Fibroblast of mammary gland (primary cell): Measurements from ENCODE around the gene FAM131B.

Experiments used
- DNase-seq: peaks from one replicate; pipeline ENCODE4 v3.0.0-alpha.2; 2010; ENCODE audit warnings: low read depth
- H3K4me3 ChIP-seq: 2 replicates; pipeline ENCODE4 v1.5.1; 2011; ENCODE audit warnings: low read depth, mild to moderate bottlenecking, low read length, moderate library complexity; ENCODE audit not compliant: control insufficient read depth
- TF ChIP-seq, protein P1 (sequence below): conservative IDR thresholded peaks from 2 replicates; pipeline ENCODE4 v1.5.1; 2011; ENCODE audit warnings: low read depth, low read length, inconsistent platforms; ENCODE audit not compliant: control insufficient read depth, insufficient read depth

FAM131B gene

GRCh38 chr7:143380646-143381426 lies 18.3 kb upstream of the FAM131B start, which contains the start of gene ZYX:
ZYX (plus strand) TSS chr7:143381345; CDS start chr7:143381572, 227 bp downstream.
- TF ChIP-seq, protein P1, sequence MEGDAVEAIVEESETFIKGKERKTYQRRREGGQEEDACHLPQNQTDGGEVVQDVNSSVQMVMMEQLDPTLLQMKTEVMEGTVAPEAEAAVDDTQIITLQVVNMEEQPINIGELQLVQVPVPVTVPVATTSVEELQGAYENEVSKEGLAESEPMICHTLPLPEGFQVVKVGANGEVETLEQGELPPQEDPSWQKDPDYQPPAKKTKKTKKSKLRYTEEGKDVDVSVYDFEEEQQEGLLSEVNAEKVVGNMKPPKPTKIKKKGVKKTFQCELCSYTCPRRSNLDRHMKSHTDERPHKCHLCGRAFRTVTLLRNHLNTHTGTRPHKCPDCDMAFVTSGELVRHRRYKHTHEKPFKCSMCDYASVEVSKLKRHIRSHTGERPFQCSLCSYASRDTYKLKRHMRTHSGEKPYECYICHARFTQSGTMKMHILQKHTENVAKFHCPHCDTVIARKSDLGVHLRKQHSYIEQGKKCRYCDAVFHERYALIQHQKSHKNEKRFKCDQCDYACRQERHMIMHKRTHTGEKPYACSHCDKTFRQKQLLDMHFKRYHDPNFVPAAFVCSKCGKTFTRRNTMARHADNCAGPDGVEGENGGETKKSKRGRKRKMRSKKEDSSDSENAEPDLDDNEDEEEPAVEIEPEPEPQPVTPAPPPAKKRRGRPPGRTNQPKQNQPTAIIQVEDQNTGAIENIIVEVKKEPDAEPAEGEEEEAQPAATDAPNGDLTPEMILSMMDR = no peak
- DNase-seq = peak; percentile 92

DNA sequence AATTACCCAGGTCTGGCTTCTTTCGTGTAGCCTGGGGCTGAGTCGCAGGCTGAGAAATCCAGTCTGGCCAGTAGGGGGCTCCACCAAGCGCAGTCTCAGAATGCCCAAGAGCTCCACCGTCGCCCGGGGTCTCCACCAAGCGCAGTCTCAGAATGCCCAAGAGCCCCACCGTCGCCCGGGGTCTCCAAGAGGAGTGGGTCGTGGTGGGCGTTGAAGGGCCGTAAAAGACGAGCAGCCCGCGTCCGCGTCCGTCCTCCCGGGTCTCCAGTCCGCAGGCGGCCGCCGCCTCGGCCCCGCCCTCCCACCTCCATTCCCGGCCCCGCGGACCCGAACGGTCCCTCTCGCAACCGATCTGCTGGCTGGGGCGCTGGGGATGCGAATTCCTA lies 17.7 kb upstream of the FAM131B start:
- peak; percentile 81 for DNase-seq
- peak overlapping the region; percentile 93 for H3K4me3 ChIP-seq

More at GRCh38 chr7:143380646-143381426, 18.3 kb upstream of the FAM131B start, which contains the start of gene ZYX:
- peak within 1 kb of the TSS; percentile 93 for H3K4me3 ChIP-seq

DNA sequence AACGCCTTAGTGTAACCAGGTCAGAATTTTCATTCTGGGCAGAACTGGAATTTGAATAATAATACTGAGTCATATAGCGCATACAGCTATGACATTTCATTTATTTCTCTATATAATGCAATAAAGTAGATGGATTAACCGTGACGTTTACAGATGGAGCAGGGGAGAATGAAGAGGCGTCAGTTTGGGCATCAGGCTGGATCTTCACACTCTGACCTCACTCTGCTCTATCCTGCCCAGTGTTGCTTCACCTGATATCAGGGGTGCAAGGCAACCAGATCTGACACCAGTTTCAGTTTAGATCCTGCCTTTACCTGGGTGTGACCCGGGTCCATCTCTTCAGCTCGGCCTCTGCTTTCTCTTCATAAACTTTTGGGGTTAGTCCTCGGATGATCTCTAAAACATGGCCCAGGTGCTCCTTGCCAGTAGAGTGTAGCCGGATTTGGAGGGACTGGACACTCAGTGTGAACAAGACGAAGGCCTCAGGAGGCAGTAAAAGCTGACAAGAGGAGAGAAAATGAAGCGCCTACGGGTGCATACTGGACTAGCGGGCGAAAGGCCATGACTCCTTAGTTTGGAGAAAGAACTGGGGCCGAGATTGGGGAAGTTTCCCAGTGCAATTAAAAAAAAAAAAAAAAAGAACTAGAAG lies 17.2 kb upstream of the FAM131B start:
- DNase-seq = no peak
- TF ChIP-seq, protein P1 = no peak

More for the DNA sequence above, 17.7 kb upstream of the FAM131B start:
- TF ChIP-seq, protein P1 = peak; percentile 75

DNA sequence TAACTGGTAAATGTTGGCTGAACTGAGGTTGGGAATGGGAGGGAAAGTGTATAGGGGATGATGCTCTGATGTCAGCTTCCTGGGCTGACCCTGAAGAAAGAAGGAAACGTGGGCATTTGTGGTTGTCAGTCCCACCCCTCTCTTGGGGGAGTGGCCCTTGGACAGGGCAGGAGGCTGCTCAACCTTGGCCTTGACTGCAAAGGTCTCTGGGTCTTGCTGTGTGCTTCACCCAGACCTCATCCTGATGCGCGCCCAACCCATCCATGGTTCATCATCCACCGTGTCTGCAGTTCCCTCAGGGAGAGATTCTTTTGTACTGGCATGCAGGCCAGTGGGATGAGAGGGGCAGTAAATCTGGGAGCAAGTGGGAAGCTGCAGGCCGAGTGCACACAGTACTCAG lies 13.9 kb upstream of the FAM131B start:
- TF ChIP-seq, protein P1 = no peak
- no peak for DNase-seq
- H3K4me3 ChIP-seq = no peak overlapping the region

More for the DNA sequence above, 17.2 kb upstream of the FAM131B start:
- H3K4me3 ChIP-seq = peak overlapping the region; percentile 93

DNA sequence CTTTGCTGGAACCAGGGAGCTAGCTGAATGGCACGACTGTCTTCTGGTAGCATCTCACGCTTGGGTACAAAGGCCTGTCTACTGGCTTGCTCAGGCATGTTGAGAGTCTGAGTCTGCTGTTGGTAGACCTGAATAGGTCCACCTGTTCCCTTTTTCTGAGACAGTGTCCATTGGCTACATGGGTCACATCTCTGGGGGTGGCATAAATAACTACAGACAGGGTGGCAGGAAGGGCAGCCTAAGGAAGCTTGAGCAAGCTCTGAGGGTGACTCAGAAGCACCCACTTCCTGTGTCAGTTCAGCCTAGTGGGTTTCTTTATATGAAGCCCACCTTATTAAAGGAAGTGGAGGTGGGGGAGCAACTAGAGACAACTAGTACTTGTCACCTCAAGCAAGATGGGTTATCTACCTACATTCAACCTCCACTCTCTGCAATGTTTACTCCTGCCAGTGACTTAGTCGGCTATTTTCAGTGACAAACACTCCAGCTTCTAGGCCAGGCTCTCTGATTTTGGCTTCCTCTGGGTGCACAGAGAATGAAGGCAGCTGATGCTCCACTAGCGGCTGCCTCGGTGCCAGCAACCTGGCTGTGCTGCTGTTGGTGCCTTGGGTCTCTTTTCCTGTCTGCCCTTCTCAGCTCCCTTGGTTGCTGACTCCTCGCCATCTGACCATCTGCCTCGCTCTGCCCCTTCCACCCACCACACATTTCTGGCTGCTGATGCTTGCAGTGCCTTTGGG lies 13.0 kb upstream of the FAM131B start:
- TF ChIP-seq, protein P1 = no peak
- H3K4me3 ChIP-seq = no peak overlapping the region
- DNase-seq = no peak

GRCh38 chr7:143374561-143374960 lies 12.0 kb upstream of the FAM131B start:
- no peak for DNase-seq
- no peak overlapping the region for H3K4me3 ChIP-seq
- TF ChIP-seq, protein P1 = no peak
